ENCODE measurements around the gene SYNE2.
"Not testable (repeated sequence)": the region's sequence is repeated elsewhere in the genome, so short reads cannot be mapped to it uniquely, and the experiment has no call there.

DNA sequence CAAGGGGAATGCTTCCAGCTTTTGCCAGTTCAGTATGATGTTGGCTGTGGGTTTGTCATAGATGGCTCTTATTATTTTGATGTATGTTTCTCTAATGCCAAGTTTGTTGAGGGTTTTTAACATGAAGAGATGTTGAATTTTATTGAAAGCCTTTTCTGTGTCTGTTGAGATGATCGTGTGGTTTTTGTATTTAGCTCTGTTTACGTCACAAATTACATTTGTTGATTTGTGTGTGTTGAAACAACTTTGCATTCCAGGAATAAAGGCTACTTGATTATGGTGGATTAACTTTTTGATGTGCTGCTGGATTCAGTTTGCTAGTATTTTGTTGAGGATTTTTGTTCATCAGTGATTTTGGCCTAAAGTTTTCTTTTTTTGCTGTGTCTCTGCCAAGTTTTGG, 46.7 kb upstream of the SYNE2 start:
- not testable (repeated sequence) for TF ChIP-seq CTCF, EP300, POLR2A (IDR thresholded peaks at IDR 0.05)
